OCI-M2 (cell line): ENCODE results near the gene RAB28.

ENCODE experiments used
- DNase-seq: peaks from one replicate; lab custom pipeline; 2025; ENCODE audit not compliant: unreplicated experiment; lab: John Stamatoyannopoulos, UW

Gene RAB28

GRCh38 chr4:13384055-13384454, 100.1 kb downstream of the RAB28 start:
- DNase-seq, result no peak

DNA sequence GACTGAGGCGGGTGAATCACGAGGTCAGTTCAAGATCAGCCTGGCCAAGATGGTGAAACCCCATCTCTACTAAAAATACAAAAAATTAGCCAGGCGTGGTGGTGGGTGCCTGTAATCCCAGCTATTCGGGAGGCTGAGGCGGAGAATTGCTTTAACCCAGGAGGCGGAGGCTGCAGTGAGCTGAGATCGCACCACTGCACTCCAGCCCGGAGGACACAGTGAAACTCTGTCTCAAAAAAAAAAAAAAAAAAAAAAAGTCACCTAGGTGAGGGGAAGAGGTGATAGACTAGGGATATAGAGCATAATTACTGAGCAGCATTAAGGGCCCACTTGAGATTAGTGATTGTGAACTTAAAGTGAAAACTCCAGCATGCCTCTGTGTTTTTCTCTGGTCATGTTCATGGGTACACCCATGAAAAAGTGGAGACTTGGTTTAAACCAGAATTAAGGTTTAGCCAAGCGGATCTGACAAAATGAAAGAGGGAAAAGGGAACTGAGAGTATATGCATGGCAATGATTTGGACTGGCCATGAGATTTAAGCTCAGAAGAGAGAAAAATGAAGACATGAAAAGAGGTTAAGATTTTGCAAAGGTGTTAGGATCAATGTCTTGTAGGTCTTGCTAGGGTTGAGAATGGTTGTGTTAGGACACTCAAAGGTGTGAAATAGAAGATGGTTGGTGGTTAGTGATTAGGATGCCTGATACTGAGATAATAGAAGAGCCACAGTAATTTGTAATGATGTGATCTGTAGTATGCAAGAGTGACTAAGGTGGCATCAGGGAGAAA, 105.0 kb downstream of the RAB28 start:
- no peak for DNase-seq

DNA sequence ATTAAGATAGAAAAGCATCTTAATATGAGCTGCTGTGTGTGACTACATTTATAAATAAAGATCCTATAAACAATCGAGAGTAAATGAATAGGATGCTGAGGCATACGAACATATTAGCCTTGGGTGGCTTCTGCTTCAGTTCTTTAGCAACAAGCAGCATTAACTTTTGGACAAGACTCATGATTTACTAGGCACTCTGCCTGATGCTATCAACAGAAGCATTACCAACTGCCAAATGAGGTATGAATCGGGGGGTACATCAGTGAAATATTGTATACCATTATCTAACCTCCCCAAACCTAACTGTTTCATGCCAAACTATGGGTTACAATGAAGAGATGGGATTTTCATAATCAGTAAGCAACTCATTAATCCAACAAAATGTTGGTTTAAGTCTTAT, 113.1 kb downstream of the RAB28 start:
- no peak for DNase-seq

DNA sequence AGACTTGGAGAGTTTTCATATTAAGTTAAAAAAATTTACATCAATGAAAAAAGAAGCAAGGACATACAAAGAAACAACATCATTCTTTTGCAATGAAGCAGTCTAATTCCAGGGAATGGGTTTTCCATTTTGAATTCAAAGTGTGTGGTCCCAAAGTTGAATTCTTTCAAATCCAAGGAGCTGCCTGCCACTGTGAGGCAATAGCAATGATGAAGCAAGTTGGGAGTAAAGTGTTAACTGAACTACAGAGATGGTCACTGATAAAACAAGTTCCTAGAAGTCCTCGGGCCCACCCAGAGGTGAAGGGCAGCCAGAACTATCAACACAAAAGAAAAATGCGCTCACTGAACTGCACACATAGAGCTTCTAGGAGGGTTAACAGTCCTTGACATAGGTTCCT, 115.9 kb downstream of the RAB28 start:
- DNase-seq, result no peak

DNA sequence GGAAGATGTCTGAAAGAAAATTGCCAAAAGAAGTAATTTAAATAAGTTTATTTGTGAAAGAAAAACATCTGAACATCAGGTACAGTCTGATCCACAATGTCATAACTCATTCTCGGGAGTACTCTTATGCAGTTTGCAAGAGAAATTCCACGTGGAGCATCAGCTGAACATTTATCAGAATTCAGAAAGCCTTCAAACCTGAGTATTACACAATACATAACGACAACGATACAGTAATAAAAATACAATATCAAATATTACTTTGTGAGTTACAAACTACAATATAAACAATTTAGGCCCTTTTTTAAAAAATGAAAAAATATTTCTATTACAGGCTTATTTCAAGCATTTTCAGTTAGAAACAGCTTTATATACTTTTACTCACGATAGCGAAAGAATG, 116.4 kb downstream of the RAB28 start:
- no peak for DNase-seq

- DNase-seq, result no peak
Measured at GRCh38 chr4:13367244-13367643, 116.9 kb downstream of the RAB28 start.

- no peak for DNase-seq
Measured at GRCh38 chr4:13365195-13365594, 118.9 kb downstream of the RAB28 start.

- DNase-seq, result no peak
Measured at GRCh38 chr4:13364653-13365052, 119.5 kb downstream of the RAB28 start.

DNA sequence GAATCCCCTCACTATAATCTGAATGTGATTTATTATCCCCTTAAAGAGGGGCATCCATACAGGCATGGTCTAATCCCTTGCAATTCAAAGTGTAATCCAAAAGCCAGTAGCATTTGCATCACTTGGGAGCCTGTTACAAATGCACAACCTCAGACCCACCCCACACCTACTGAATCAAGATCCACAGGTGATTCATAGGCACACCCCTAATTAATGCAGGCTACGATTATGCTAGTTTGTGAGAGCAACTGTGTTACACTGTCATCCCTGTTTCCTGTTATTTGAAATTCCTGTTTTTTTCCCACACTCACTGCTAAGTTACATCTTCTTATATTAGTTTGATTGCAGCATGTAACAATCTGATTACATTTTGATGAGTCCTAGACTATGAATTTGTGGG, 120.0 kb downstream of the RAB28 start:
- no peak for DNase-seq

- DNase-seq, result no peak
Measured at GRCh38 chr4:13359809-13360208, 124.3 kb downstream of the RAB28 start.

GRCh38 chr4:13355111-13355880, 128.8 kb downstream of the RAB28 start:
- no peak for DNase-seq

- DNase-seq, result no peak
Measured at GRCh38 chr4:13349096-13349495, 135.0 kb downstream of the RAB28 start.

GRCh38 chr4:13348216-13348615, 135.9 kb downstream of the RAB28 start:
- DNase-seq, result no peak

- DNase-seq, result no peak
Measured at GRCh38 chr4:13347517-13348125, 136.5 kb downstream of the RAB28 start.

- DNase-seq, result no peak
Measured at GRCh38 chr4:13344216-13344615, 139.9 kb downstream of the RAB28 start.

- no peak for DNase-seq
Measured at GRCh38 chr4:13340672-13341071, 143.5 kb downstream of the RAB28 start.

- no peak for DNase-seq
Measured at GRCh38 chr4:13331827-13332226, 152.3 kb downstream of the RAB28 start.

- DNase-seq, result no peak
Measured at GRCh38 chr4:13329963-13330362, 154.2 kb downstream of the RAB28 start.

DNA sequence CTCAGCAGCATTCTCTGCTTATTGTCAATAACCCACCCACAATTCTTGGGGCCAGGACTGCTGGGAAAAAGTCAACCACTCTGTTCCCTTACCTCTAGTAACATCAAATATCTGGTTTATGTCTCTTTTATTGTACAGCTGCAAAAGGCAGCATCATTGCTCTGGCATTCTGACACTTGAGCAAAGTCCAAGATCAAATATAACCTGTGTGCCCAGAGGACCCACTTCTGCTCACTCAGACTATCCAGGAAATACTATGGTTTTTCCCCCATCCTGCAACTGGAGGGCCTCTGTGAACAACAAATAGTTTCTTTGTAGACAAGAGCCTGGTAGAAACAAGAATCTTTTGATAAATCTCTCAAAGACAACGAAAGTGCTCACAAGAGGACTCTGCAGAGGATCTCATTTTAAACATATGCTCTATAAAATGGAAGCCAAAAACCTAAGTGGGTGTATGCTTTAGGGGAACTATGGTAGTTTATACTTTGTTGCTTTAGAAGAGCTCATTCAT, 154.7 kb downstream of the RAB28 start:
- no peak for DNase-seq

- no peak for DNase-seq
Measured at GRCh38 chr4:13328591-13328990, 155.5 kb downstream of the RAB28 start.

GRCh38 chr4:13327991-13328390, 156.1 kb downstream of the RAB28 start:
- no peak for DNase-seq

DNA sequence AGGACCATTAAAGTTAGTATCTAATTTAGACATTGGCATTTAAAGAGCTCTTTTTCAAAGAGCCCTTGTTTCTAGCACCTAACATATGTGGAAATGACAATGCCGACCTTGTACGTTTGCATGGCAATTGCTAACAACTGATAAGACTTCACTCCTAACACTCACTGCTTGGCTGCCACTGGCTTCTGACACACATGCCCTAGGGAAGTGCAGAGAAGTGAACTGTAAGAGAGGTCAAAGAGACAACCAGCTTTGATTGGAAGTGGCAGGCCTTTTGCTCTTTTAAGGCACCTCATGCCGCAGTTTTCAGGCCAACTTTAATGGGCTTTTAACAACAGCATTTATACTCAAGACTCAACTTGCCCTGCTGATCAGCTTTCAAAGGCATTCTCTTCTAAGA, 158.4 kb downstream of the RAB28 start:
- DNase-seq, result no peak
